Peyer's patch (tissue), 4 donors: ENCODE results near the gene RREB1. TPM values are rescaled to one million over a fixed set of nuclear protein-coding genes. Genes with fewer than 3 reads are reported as not detected.

Source experiments
- DNase-seq, 3 donors: peaks; one replicate each; pipeline ENCODE4 v3.0.0-alpha.2; 2017 to 2019
- H3K27ac ChIP-seq, 4 donors: fragments of 200-600 bp; sonication (generic); one replicate each; pipeline ENCODE4 v1.5.1; 2016 to 2019
- H3K27me3 ChIP-seq, 2 donors: fragments of 200-600 bp; sonication (generic); one replicate each; pipeline ENCODE4 v1.5.1; 2019
- H3K36me3 ChIP-seq, 3 donors: fragments of 200-600 bp; sonication (generic); one replicate each; pipeline ENCODE4 v1.5.1; 2016 to 2019
- H3K4me1 ChIP-seq, 4 donors: fragments of 200-600 bp; sonication (generic); one replicate each; pipeline ENCODE4 v1.5.1; 2016 to 2019
- H3K4me3 ChIP-seq, 4 donors: fragments of 200-600 bp; sonication (generic); 1 replicate in 3 of 4; 2 replicates in 1 of 4; pipeline ENCODE4 v1.5.1; 2016 to 2019; ENCODE audit warnings: mild to moderate bottlenecking in 1 of 4
- H3K9me3 ChIP-seq, 4 donors: fragments of 200-600 bp; sonication (generic); one replicate each; pipeline ENCODE4 v1.5.1; 2016 to 2019; ENCODE audit warnings: mild to moderate bottlenecking in 1 of 4
- CTCF ChIP-seq, 6 experiments: fragments of 450-650 bp in 4 of 6; fragments of 200-600 bp in 2 of 6; sonication (generic) in 1 of 6; IDR thresholded peaks; one replicate each; pipeline ENCODE4 v1.5.1; 2017 to 2019; ENCODE audit warnings: antibody characterized with exemption in 6 of 6, mild to moderate bottlenecking in 3 of 6, moderate library complexity in 1 of 6
- POLR2A ChIP-seq, 2 donors: fragments of 450-650 bp; IDR thresholded peaks; one replicate each; pipeline ENCODE4 v1.5.1; 2017; ENCODE audit warnings: antibody characterized with exemption in 2 of 2, mild to moderate bottlenecking in 2 of 2, moderate library complexity in 2 of 2
- total RNA-seq, 4 donors: library from RNA; depleted of rRNA; stranded (reverse); fragments of >200 nt; gene quantifications; one replicate each; pipeline ENCODE4 v1.1.0, GENCODE V29; 2016

RREB1 gene
- total RNA-seq, 4 donors from 2014 or later, result 65.0 to 118 (median 113) TPM

DNA sequence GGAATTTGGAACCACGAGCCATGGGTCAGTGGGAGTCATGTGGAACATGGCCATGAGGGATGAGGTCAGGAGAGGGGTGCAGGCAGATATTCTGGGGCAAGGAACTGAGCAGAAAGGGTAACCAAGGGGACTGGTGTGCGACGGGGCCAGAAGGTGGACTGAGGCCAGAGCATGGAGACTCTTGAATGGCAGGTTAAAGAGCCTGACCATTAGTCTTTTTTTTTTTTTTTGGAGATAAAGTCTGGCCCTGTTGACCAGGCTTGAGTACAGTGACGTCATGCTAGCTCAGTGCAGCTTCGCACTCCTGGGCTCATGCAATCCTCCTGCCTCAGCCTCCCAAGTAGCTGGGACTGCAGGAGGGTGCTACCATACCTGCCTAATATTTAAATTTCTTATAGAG is 64.0 kb downstream of the RREB1 start:
- no peak for TF ChIP-seq POLR2A (IDR thresholded peaks at IDR 0.05)
- TF ChIP-seq CTCF (IDR thresholded peaks at IDR 0.05), result no peak
- Histone ChIP-seq H3K27me3 (no peaks in the 10 kb centered on the region), H3K4me3 (no peak overlapping the region), H3K36me3 (no peaks in the 10 kb centered on the region), H3K9me3 (no peaks in the 10 kb centered on the region), H3K4me1 (peaks cover 4 to 44% (median 15%) of the 10 kb centered on the region in 4 donors), H3K27ac (peak overlapping the region in 2 of 4 donors; percentile 60 to 82)
- no peak for DNase-seq

GRCh38 chr6:7172649-7173048 is 64.9 kb downstream of the RREB1 start:
- Histone ChIP-seq H3K9me3 (no peaks in the 10 kb centered on the region), H3K4me1 (peaks cover 4 to 41% (median 12%) of the 10 kb centered on the region in 4 donors), H3K27me3 (no peaks in the 10 kb centered on the region), H3K4me3 (no peak overlapping the region), H3K36me3 (peaks cover 0 to 4% (median 0%) of the 10 kb centered on the region in 3 donors), H3K27ac (no peak overlapping the region)
- DNase-seq, result no peak
- TF ChIP-seq CTCF (IDR thresholded peaks at IDR 0.05) (no peak), POLR2A (IDR thresholded peaks at IDR 0.05) (no peak)

DNA sequence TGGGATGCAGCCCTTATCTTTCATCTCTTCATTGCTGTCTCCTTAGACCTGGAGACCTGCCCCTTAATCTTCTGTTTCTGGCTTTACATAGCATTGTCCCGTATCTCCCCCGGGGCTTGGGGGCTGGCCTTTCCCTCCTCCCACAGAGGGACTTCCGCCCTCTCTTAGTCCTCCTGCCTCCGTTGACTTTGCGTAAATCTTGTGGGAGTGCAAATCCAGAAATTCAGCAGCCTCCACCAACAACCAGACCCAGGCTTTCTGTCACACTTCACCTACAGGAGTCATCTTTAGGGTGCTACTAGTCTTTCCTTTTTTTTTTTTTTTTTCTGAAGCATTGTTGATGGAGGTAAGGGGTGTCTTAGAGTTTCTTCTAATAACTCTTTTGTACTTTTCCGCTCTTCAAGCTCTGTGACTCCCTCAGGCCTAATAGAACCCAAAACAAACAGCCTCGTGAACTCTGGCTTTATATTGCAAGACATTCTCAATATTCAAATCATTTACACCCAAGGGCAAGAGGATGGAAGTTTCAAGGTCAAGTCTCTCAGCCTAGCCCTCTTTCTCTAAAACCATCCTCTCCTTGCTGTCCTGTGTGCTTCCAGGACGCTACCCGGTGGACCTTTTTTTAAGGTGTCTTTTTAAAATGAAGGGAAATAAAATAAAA is 66.2 kb downstream of the RREB1 start:
- Histone ChIP-seq H3K4me1 (peaks cover 3 to 33% (median 10%) of the 10 kb centered on the region in 4 donors), H3K27ac (no peak overlapping the region), H3K9me3 (no peaks in the 10 kb centered on the region), H3K4me3 (no peak overlapping the region), H3K36me3 (peaks cover 0 to 17% (median 0%) of the 10 kb centered on the region in 3 donors), H3K27me3 (no peaks in the 10 kb centered on the region)
- no peak for DNase-seq
- TF ChIP-seq CTCF (IDR thresholded peaks at IDR 0.05) (no peak), POLR2A (IDR thresholded peaks at IDR 0.05) (no peak)

- H3K36me3 ChIP-seq, result peaks cover 0 to 30% (median 0%) of the 10 kb centered on the region in 3 donors
- no peak for DNase-seq
- no peaks in the 10 kb centered on the region for H3K9me3 ChIP-seq
- H3K4me3 ChIP-seq, result no peak overlapping the region
- no peaks in the 10 kb centered on the region for H3K27me3 ChIP-seq
- TF ChIP-seq CTCF (IDR thresholded peaks at IDR 0.05) (no peak), POLR2A (IDR thresholded peaks at IDR 0.05) (no peak)
- H3K27ac ChIP-seq, result no peak overlapping the region
- H3K4me1 ChIP-seq, result peaks cover 0 to 18% (median 6%) of the 10 kb centered on the region in 4 donors
Measured at GRCh38 chr6:7175462-7175861, 67.7 kb downstream of the RREB1 start.

GRCh38 chr6:7176208-7176607 is 68.4 kb downstream of the RREB1 start:
- Histone ChIP-seq H3K4me1 (peaks cover 0 to 10% (median 3%) of the 10 kb centered on the region in 4 donors), H3K36me3 (peaks cover 0 to 38% (median 0%) of the 10 kb centered on the region in 3 donors), H3K9me3 (no peaks in the 10 kb centered on the region), H3K4me3 (no peak overlapping the region), H3K27ac (no peak overlapping the region), H3K27me3 (no peaks in the 10 kb centered on the region)
- DNase-seq, result no peak
- no peak for TF ChIP-seq POLR2A (IDR thresholded peaks at IDR 0.05)
- no peak for TF ChIP-seq CTCF (IDR thresholded peaks at IDR 0.05)
